NCI-H1417 (cell line): Measurements from ENCODE around the gene PHACTR1.
A peak's percentile ranks its signal among the peaks of the same experiment; 100 is the strongest.
"Not testable (repeated sequence)": the region's sequence is repeated elsewhere in the genome, so short reads cannot be mapped to it uniquely, and the experiment has no call there.

Experiments used
- DNase-seq, 3 experiments: peaks; one replicate each; lab custom pipeline; 2025; lab: John Stamatoyannopoulos, UW

PHACTR1 gene

GRCh38 chr6:12749531-12750379 is 33.2 kb downstream of the PHACTR1 start:
- DNase-seq, result peak; percentile 82 to 90 (median 87)

- DNase-seq, result peak in 1 of 3 experiments; percentile 31
These were observed 33.8 kb downstream of the PHACTR1 start for GRCh38 chr6:12750416-12750815.

- DNase-seq, result peak in 1 of 3 experiments; percentile 16
These were observed 35.2 kb downstream of the PHACTR1 start for GRCh38 chr6:12751694-12752325.

GRCh38 chr6:12753036-12753435 is 36.5 kb downstream of the PHACTR1 start:
- DNase-seq, result no peak

- DNase-seq, result no peak
These were observed 43.7 kb downstream of the PHACTR1 start for GRCh38 chr6:12760226-12760625.

GRCh38 chr6:12760911-12761310 is 44.3 kb downstream of the PHACTR1 start:
- DNase-seq, result no peak

GRCh38 chr6:12761376-12762115 is 45.0 kb downstream of the PHACTR1 start:
- DNase-seq, result no peak

- DNase-seq, result not testable (repeated sequence)
These were observed 46.3 kb downstream of the PHACTR1 start for GRCh38 chr6:12762731-12763434.

GRCh38 chr6:12766365-12766764 is 49.8 kb downstream of the PHACTR1 start:
- DNase-seq, result no peak

- no peak for DNase-seq
These were observed 50.4 kb downstream of the PHACTR1 start for GRCh38 chr6:12767016-12767415.

- peak in 2 of 3 experiments; percentile 10 to 31 for DNase-seq
These were observed 53.1 kb downstream of the PHACTR1 start for GRCh38 chr6:12769556-12770256.

GRCh38 chr6:12772416-12772815 is 55.8 kb downstream of the PHACTR1 start:
- peak in 1 of 3 experiments; percentile 5 for DNase-seq

GRCh38 chr6:12776291-12776690 is 59.7 kb downstream of the PHACTR1 start:
- no peak for DNase-seq

GRCh38 chr6:12779772-12780171 is 63.2 kb downstream of the PHACTR1 start:
- no peak for DNase-seq

GRCh38 chr6:12782136-12782535 is 65.6 kb downstream of the PHACTR1 start:
- DNase-seq, result no peak

- no peak for DNase-seq
These were observed 68.7 kb downstream of the PHACTR1 start for GRCh38 chr6:12785301-12785700.

GRCh38 chr6:12785921-12786320 is 69.4 kb downstream of the PHACTR1 start:
- DNase-seq, result no peak

GRCh38 chr6:12791371-12791770 is 74.8 kb downstream of the PHACTR1 start:
- no peak for DNase-seq

- DNase-seq, result no peak
These were observed 81.8 kb downstream of the PHACTR1 start for GRCh38 chr6:12798326-12798725.

GRCh38 chr6:12800120-12800519 is 83.6 kb downstream of the PHACTR1 start:
- no peak for DNase-seq

- DNase-seq, result no peak
These were observed 84.6 kb downstream of the PHACTR1 start for GRCh38 chr6:12801141-12801540.
